HG03097 (cell line): ENCODE results near the gene ADPRHL1.
"Not testable (repeated sequence)": the region's sequence is repeated elsewhere in the genome, so short reads cannot be mapped to it uniquely, and the experiment has no call there.

Experiments
- ATAC-seq: cut with Tn5 transposase; IDR thresholded peaks from one replicate; pipeline ENCODE4 v1.9.1; 2021; ENCODE audit not compliant: unreplicated experiment, low FRiP score

The ADPRHL1 gene

DNA sequence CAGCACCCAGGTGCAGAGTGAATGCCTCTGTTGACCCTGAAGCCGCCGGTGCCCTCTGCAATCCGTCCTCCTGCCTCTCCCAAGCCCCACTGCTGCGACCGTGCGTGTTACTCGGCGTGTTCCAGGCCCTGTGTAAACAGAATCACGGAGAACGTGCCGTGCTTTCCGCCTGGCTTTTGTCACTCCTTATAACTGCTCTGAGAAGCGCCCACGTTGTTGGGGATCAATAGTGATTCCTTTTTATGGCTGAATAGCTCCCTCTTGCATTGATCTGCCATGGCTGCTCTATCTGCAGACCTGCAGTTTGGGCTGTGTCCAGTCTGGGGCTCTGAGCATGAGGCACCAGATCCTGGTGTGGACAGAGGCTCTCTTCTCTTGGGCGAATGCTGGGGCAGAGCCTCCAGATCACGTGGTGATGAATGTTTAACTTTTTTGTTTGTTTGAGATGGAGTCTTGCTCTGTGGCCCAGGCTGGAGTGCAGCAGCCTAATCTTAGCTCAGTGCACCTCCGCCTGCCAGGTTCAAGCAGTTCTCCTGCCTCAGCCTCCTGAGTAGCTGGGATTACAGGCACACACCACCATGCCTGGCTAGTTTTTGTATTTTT is 15.8 kb downstream of the ADPRHL1 start:
- ATAC-seq = no peak

DNA sequence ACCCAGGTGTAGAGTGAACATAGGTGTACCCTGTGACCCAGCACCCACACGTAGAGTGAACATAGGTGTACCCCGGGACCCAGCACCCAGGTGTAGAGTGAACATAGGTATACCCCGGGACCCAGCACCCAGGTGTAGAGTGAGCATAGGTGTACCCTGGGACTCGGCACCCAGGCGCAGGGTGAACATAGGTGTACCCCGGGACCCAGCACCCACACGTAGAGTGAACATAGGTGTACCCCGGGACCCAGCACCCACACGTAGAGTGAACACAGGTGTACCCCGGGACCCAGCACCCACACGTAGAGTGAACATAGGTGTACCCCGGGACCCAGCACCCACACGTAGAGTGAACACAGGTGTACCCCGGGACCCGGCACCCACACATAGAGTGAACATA is 16.4 kb downstream of the ADPRHL1 start:
- not testable (repeated sequence) for ATAC-seq

DNA sequence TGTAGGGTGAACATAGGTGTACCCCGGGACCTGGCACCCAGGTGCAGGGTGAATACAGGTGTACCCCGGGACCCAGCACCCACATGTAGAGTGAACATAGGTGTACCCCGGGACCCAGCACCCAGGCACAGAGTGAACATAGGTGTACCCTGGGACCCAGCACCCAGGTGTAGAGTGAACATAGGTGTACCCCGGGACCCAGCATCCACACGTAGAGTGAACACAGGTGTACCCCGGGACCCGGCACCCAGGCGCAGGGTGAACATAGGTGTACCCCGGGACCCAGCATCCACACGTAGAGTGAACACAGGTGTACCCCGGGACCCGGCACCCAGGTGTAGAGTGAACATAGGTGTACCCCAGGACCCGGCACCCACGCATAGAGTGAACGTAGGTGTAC is 17.4 kb downstream of the ADPRHL1 start:
- not testable (repeated sequence) for ATAC-seq

DNA sequence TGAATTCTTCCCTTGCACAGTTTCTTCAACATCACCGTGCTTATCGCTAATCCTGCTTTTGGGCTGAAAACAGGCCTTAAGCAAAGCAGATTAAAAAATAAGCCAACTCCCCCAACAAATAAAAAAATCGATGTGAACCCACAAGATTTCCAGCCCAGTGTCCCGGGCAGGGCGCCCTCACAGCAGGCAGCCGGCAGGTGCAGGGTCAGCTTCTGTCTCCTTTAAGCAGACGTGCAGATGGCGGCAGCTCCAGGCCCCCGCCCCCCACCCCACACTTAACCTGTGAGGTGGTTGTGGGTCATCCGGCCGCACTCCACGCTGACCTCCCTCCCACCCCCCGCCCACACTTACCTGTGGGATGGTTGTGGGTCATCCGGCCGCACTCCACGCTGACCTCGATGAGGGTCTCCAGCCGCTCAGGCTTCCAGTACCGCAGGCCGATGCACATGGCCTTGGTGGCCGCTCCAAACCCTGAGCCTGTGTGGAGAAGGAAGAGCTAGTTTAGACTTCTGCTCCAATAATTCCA is 19.8 kb downstream of the ADPRHL1 start:
- ATAC-seq = no peak

GRCh38 chr13:113432506-113433270 is 20.6 kb downstream of the ADPRHL1 start:
- ATAC-seq = no peak

DNA sequence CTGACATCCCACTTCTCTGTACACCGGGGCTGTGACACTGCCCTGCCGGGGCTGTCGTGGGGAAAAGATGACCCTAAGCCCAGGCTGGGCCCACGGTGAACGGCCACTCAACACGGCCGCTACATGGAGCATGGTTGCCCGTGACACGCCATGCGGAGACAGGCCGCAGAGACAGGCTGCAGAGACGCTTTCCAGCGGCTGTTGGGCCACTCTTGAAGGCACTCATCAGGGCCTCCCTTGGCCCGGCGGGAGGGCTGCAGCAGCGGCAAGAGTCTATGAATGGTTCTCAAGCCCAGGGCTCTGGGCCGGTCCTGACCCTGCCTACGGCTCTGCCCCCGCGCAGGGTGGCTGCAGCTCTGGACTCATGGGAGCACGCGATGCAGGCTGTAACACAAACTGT is 22.1 kb downstream of the ADPRHL1 start:
- ATAC-seq = no peak

- ATAC-seq = no peak
Observed at GRCh38 chr13:113430378-113431110, 22.7 kb downstream of the ADPRHL1 start.

DNA sequence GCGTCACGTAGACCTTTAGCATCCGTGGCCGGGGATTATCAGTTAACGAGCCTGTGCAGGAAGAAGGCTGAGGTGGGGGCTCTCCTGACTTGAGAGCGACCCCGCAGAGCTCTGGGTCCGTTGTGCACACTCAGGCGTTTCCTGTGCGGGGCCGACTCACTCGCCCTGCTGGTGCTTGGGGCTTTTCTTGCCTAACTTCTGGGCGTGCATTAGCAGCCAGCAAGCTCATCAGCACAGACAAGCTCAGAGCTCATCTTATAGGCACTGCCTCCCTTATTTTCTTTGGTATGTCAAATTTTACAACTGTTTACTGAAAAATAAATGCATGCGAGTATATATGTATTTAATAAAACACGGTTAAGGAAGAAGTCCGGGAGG is 23.7 kb downstream of the ADPRHL1 start:
- no peak for ATAC-seq

DNA sequence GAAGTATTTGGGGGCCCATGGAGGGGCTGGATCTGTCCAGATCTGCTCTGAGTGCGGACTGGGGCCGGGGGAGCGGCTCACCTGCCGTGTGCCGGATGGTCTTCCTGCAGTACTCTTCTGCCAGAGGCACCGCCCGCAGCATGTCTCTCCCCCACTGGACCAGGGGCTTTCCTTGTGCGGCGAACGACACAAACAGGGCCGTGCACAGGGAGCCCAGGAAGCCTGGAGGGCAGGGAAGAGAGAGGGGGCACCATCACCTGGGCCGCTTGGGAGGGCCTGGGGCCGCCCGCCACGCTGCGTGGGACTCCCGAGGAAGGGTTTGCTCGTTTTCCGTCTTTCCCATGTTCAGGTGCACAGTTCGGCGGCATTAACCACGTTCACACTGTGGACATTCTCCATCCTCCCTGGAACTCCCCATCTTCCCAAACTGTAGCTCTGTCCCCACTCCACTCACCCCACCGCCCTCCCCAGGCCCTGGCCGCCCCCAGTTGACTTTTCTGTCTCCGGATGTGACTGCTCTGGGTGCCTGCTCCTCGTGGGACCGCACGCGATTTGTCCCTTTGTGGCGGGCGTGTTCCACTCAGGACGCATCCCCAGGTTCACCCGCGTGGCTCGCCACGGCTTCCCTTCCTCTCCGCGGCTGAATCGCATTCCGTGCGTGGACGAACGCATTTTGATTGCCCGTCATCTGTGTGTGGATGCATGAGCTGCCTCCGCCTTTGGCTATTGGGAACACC is 24.2 kb downstream of the ADPRHL1 start:
- no peak for ATAC-seq

DNA sequence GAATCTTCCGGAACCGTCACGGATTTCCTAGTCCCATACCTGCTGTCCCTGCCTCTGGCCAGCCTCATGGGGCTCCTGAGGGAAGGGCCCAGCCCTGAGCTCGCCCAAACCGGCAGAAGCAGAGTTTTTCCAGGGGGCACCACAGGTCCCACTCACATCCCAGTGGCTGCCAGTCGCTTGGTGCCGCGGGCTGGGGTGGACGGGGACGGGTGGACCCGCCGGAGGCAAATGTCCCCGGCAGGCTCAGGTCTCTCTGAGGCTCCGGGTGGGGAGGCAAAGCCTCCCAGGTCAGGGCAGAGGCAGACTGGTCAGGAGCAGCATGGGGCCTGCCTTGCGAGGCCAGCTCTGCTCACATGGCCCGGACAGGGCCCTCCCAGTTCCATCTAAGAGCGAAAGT is 24.8 kb downstream of the ADPRHL1 start:
- ATAC-seq = no peak

DNA sequence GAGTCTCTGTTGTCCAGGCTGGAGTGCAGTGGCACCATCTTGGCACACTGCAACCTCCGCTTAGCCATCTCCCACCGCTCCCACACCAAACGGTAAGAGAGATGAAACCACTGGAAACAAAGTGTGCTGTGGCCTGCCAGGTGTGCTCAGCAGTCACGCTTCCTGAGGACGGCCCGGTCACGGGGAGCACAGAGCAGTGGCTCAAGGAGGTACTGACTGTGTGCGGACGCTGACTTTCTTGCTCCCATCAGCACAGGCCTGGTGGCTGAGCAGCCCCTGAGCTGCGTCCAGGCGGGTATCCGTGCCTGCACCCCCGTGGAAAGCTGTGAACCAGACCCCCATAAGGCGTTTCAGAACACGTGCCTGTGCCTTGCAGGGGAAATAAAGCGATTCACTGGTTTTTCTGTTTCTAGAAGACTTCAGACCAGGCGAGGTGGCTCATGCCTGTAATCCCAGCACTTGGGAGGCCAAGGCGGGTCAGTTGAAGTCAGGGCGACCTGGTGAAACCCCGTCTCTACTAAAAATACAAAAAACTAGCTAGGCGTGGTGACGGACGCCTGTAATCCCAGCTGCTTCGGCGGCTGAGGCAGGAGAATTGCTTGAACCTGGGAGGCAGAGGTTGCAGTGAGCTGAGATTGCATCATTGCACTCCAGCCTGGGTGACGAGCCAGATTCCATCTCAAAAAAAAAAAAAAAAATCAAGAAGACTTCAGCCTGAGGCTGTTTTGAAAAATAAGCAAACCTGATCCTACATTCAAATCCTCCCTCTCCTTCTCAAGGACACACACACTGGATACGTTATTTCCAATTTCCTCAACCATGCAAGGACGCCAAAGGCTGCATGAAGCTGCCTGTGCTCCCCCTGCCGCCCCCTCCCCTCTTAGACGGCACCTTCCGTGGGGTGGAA is 25.5 kb downstream of the ADPRHL1 start:
- ATAC-seq = no peak

DNA sequence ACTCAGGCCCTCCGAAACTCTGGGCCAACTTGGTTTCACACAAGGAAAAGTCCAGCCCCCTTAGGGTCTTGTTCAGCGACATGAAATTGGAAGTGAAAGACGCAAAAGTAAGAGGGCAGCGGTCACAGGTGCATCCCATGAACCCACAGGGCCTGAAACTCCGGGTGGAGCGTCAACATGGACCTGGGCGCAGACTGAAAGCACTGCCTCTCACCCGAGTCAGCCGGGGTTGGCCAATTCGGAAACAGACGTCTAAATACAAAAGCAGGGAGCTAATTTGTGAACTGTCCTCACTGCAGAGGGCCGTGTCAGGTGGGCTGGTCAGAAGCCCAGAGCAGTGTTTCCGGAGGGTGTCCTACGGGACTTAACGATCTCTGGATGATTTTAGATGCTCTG is 26.7 kb downstream of the ADPRHL1 start:
- no peak for ATAC-seq

DNA sequence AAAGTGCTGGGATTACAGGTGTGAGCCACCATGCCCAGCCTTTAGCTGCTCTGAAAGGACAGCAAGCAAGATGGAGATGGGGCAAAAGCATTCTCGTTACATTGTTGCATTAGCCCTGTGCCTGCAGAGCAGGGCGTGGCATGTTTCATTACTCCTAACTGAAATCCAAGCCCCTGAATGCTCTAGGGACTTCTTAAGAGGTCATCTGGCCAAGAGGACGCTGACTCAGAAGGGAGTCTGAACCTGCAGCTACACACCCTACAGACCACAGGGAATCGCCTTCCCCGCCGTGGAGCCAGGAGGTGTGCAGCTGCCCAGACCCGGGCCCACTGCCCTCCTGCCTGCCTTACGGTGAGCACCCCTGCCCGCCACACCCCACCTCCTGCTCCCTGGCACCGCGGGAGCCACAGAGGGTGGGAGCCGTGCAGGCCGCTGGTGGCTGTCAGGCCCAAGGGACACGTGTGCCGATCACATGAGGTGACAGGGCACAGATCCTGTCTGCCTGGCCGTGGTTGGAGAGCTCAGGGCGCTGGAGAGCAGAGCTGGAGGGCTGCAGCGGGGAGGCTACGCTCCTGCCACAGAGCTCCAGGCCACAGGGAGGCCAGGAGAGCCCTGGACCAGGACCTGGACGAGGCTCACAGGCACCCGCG is 27.2 kb downstream of the ADPRHL1 start:
- ATAC-seq = no peak

- ATAC-seq = no peak
Observed at GRCh38 chr13:113423520-113424163, 29.6 kb downstream of the ADPRHL1 start.

DNA sequence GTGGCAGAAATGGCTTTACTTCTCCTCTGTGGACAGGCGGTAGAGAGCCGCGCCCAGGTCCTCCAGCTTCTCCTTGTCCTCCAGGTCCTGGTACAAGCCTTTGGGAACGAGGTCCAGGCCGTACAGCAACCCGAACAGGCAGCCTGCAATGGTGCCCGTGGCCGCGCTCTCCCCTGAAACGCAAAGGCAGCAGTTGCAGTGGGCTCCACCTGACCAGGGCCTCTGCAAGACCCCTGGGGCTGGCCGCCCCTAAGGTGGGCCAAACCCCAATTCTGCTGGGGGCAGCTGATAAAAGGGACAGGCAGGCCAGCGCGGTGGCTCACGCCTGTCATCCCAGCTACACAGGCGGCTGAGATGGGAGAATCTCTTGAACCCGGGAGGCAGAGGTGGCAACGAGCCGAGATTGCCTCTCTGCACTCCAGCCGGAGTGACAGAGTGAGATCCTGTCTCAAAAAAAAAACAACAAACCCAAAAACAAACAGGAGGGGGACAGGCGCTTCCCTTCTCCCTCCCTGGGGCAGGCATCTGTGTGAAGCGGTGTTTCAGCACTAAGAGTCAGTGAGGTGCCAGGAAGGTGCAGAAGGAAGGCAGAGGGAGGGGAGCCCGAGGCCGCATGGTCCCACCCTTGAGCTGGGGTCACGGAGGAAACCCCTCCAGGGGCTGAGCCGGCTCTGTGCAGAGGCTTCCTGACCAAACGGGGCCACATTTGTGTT is 30.3 kb downstream of the ADPRHL1 start:
- ATAC-seq = no peak

GRCh38 chr13:113421673-113422270 is 31.5 kb downstream of the ADPRHL1 start:
- no peak for ATAC-seq

DNA sequence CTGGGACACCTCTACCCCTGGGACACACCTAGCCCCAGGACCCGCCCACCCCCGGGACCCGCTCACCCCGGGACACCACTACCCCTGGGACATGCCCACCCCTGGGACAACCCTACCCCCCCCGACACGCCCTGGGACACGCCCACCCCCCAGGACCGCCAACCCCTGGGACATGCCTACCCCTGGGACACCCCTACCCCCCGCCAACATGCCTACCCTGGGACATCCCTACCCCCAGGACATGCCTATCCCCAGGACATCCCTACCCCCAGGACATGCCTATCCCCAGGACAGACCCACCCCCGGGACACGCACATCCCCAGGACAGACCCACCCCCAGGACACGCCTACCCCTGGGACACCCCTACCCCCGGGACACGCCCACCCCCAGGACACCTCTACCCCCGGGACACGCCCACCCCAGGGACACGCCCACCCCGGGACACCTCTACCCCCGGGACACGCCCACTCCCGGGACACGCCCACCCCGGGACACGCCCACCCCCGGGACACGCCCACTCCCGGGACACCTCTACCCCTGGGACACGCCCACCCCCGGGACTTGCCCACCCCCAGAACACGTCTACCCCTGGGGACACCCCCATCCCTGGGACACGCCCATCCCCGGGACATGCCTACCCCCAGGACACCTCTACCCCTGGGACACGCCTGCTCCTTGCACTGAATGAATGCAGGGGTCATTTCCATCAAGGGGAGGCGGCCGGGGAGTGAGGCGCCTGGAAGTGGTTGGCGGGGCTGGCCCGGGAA is 32.3 kb downstream of the ADPRHL1 start:
- ATAC-seq = no peak
